Stimulated activated CD4-positive, alpha-beta T cell treated with anti-CD3 and anti-CD28 coated beads, Interleukin-2, amount 100 ng/mL, for 4 hours (primary cell): Measurements from ENCODE around the gene DDX60.
"Not testable (repeated sequence)": the region's sequence is repeated elsewhere in the genome, so short reads cannot be mapped to it uniquely, and the experiment has no call there.

Experiments
- DNase-seq: peaks from one replicate; pipeline ENCODE4 v3.0.0-alpha.2; 2020; ENCODE audit warnings: low read depth

Gene DDX60

GRCh38 chr4:168303430-168303829 is 15.1 kb downstream of the DDX60 start:
- DNase-seq, result not testable (repeated sequence)

- no peak for DNase-seq
Measured at GRCh38 chr4:168293386-168293975, 25.1 kb downstream of the DDX60 start.

- no peak for DNase-seq
Measured at GRCh38 chr4:168291242-168291641, 27.3 kb downstream of the DDX60 start.

GRCh38 chr4:168285850-168286249 is 32.7 kb downstream of the DDX60 start:
- DNase-seq, result not testable (repeated sequence)

- DNase-seq, result no peak
Measured at GRCh38 chr4:168279556-168279955, 39.0 kb downstream of the DDX60 start.

GRCh38 chr4:168275836-168276235 is 42.7 kb downstream of the DDX60 start:
- DNase-seq, result no peak

- DNase-seq, result no peak
Measured at GRCh38 chr4:168274871-168275270, 43.7 kb downstream of the DDX60 start.

GRCh38 chr4:168273838-168274237 is 44.7 kb downstream of the DDX60 start:
- no peak for DNase-seq

GRCh38 chr4:168272488-168272887 is 46.1 kb downstream of the DDX60 start:
- no peak for DNase-seq

GRCh38 chr4:168269896-168270295 is 48.7 kb downstream of the DDX60 start:
- no peak for DNase-seq

- DNase-seq, result no peak
Measured at GRCh38 chr4:168265327-168265726, 53.2 kb downstream of the DDX60 start.

- DNase-seq, result no peak
Measured at GRCh38 chr4:168264903-168265302, 53.6 kb downstream of the DDX60 start.

GRCh38 chr4:168263039-168263438 is 55.5 kb downstream of the DDX60 start:
- DNase-seq, result no peak

- DNase-seq, result no peak
Measured at GRCh38 chr4:168259096-168259495, 59.5 kb downstream of the DDX60 start.

GRCh38 chr4:168257768-168258167 is 60.8 kb downstream of the DDX60 start:
- no peak for DNase-seq

GRCh38 chr4:168248176-168248710 is 70.3 kb downstream of the DDX60 start:
- DNase-seq, result no peak

GRCh38 chr4:168247603-168248002 is 70.9 kb downstream of the DDX60 start:
- DNase-seq, result no peak

- DNase-seq, result no peak
Measured at GRCh38 chr4:168241953-168242352, 76.6 kb downstream of the DDX60 start.

GRCh38 chr4:168240821-168241220 is 77.7 kb downstream of the DDX60 start:
- DNase-seq, result no peak

- no peak for DNase-seq
Measured at GRCh38 chr4:168221301-168221700, 97.3 kb downstream of the DDX60 start.

- DNase-seq, result no peak
Measured at GRCh38 chr4:168220893-168221292, 97.7 kb downstream of the DDX60 start.

GRCh38 chr4:168218645-168219044 is 99.9 kb downstream of the DDX60 start:
- DNase-seq, result no peak

- not testable (repeated sequence) for DNase-seq
Measured at GRCh38 chr4:168213511-168213910, 105.0 kb downstream of the DDX60 start.

- DNase-seq, result no peak
Measured at GRCh38 chr4:168212656-168213055, 105.9 kb downstream of the DDX60 start.
